Measurements from ENCODE around the gene HYAL3. TPM values are rescaled to one million over a fixed set of nuclear protein-coding genes. Genes with fewer than 3 reads are reported as not detected.

The HYAL3 gene
- total and polyA plus RNA-seq, 2 of the 13 experiments (the other 11 are each of a cell fraction or from before 2014, with no cell fraction given): 5.5 to 10.4 TPM

- TF ChIP-seq ZNF572 (CRISPR knock-in tag; IDR thresholded peaks at IDR 0.05) (no peak), CREM (IDR thresholded peaks at IDR 0.05) (no peak), CREM (CRISPR knock-in tag; IDR thresholded peaks at IDR 0.05) (no peak), SKI (IDR thresholded peaks at IDR 0.05; ENCODE audit: partially characterized antibody) (no peak), NFIB (CRISPR knock-in tag; IDR thresholded peaks at IDR 0.05; ENCODE audit: borderline replicate concordance) (no peak), TSC22D2 (CRISPR knock-in tag; IDR thresholded peaks at IDR 0.05; ENCODE audit: borderline replicate concordance) (no peak), TBX2 (CRISPR knock-in tag; IDR thresholded peaks at IDR 0.05; ENCODE audit: borderline replicate concordance) (no peak), ZNF710 (CRISPR knock-in tag; IDR thresholded peaks at IDR 0.05; ENCODE audit: borderline replicate concordance) (no peak), ZNF205 (CRISPR knock-in tag; IDR thresholded peaks at IDR 0.05) (no peak), ZNF569 (CRISPR knock-in tag; IDR thresholded peaks at IDR 0.05; ENCODE audit: borderline replicate concordance) (no peak), MXD3 (CRISPR knock-in tag; IDR thresholded peaks at IDR 0.05) (no peak), SP4 (CRISPR knock-in tag; IDR thresholded peaks at IDR 0.05) (peak; percentile 54; the same call in 1 of the 2 replicates), HIVEP1 (CRISPR knock-in tag; IDR thresholded peaks at IDR 0.05) (no peak), ZBTB46 (CRISPR knock-in tag; IDR thresholded peaks at IDR 0.05; ENCODE audit: borderline replicate concordance) (no peak), GLMP (CRISPR knock-in tag; IDR thresholded peaks at IDR 0.05; ENCODE audit: borderline replicate concordance) (no peak), BCL6 (CRISPR knock-in tag; IDR thresholded peaks at IDR 0.05) (no peak), THAP11 (CRISPR knock-in tag; IDR thresholded peaks at IDR 0.05) (no peak), ZNF18 (CRISPR knock-in tag; IDR thresholded peaks at IDR 0.05; ENCODE audit: insufficient replicate concordance) (no peak), POLR2AphosphoS5 (IDR thresholded peaks at IDR 0.05; ENCODE audit: low read depth, low read length) (no peak), ZNF562 (CRISPR knock-in tag; IDR thresholded peaks at IDR 0.05; ENCODE audit: borderline replicate concordance) (no peak)
Measured at GRCh38 chr3:50319894-50320625, 20.9 kb upstream of the HYAL3 start (continued).
